ENCODE data around the gene TMPO. TPM values are rescaled to one million over a fixed set of nuclear protein-coding genes. Genes with fewer than 3 reads are reported as not detected.
A peak's percentile ranks its signal among the peaks of the same experiment; 100 is the strongest.

Gene TMPO
- polyA plus RNA-seq, 1 donor from 2014 or later = 143 TPM

DNA sequence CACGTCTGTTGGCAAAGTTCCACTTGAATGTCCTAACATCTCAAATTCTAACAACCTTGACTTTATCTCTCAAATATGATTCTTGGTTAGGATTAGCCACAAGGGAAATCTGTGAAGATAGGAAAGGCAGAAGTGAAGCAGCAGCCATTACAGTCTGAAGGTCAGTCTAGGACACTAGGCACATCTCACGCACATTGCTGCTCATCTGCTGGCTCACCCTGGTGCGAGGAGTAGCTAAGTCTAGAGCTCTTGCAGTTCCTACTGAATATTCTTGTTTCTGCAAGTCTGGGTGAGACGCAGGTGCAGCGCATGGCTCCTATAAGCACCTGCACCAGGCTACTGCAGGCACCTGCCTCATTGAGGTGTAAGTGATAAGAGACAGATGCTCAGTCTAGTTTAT lies 71.7 kb downstream of the TMPO start:
- no peak overlapping the region for H3K9ac ChIP-seq (ENCODE audit: low read length)
- no peak for TF ChIP-seq TAF1 (IDR thresholded peaks at IDR 0.05; ENCODE audit: low read depth)
- TF ChIP-seq REST (IDR thresholded peaks at IDR 0.05; ENCODE audit: borderline replicate concordance) = no peak
- TF ChIP-seq MXI1 (conservative IDR thresholded peaks at IDR 0.05; ENCODE audit: poor library complexity, severe bottlenecking) = no peak
- TF ChIP-seq, protein P1, sequence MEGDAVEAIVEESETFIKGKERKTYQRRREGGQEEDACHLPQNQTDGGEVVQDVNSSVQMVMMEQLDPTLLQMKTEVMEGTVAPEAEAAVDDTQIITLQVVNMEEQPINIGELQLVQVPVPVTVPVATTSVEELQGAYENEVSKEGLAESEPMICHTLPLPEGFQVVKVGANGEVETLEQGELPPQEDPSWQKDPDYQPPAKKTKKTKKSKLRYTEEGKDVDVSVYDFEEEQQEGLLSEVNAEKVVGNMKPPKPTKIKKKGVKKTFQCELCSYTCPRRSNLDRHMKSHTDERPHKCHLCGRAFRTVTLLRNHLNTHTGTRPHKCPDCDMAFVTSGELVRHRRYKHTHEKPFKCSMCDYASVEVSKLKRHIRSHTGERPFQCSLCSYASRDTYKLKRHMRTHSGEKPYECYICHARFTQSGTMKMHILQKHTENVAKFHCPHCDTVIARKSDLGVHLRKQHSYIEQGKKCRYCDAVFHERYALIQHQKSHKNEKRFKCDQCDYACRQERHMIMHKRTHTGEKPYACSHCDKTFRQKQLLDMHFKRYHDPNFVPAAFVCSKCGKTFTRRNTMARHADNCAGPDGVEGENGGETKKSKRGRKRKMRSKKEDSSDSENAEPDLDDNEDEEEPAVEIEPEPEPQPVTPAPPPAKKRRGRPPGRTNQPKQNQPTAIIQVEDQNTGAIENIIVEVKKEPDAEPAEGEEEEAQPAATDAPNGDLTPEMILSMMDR (IDR thresholded peaks at IDR 0.05; ENCODE audit: poor library complexity, severe bottlenecking) = no peak
- no peak for TF ChIP-seq SMC3 (conservative IDR thresholded peaks at IDR 0.05; ENCODE audit: poor library complexity)
- no peak for TF ChIP-seq POLR2AphosphoS5 (IDR thresholded peaks at IDR 0.05)
- H4K20me1 ChIP-seq (ENCODE audit: insufficient read depth) = no peaks in the 10 kb centered on the region

DNA sequence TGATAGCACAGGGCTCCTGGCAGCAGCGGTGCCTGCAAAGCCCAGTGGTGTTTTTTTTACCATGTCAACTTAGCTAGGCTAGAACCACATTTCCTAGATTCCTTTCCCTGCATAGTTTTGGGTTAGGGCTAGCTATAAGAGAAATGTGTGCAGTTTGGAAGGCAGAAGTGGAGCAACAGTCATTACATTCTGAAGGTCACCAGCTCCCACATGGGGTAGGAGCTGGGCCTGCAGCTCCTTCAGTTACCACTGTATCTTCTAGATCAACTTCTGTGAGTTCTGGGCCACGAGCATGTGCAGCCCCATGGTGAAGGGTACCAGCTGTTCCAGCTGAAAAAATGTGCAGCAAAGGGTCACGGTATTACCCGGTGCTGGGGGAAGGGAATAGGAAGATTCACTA lies 75.8 kb downstream of the TMPO start:
- H3K36me3 ChIP-seq (ENCODE audit: insufficient read depth, low read length) = peaks cover 5% of the 10 kb centered on the region
- H3K79me2 ChIP-seq (replicated peaks; ENCODE audit: insufficient read depth, low read length) = peaks cover 25% of the 10 kb centered on the region
- no peak overlapping the region for H3K4me3 ChIP-seq (ENCODE audit: low read length)
- H4K20me1 ChIP-seq (ENCODE audit: insufficient read depth) = no peaks in the 10 kb centered on the region
- H3K27me3 ChIP-seq (ENCODE audit: insufficient read depth, low read depth, low read length) = no peaks in the 10 kb centered on the region
- no peak overlapping the region for H3K9ac ChIP-seq (ENCODE audit: low read length)
- H3K27ac ChIP-seq (ENCODE audit: low read length) = no peak overlapping the region
- no peak overlapping the region for H3K4me2 ChIP-seq (ENCODE audit: low read length)
- H3K9me2 ChIP-seq (ENCODE audit: insufficient read depth, low read length) = no peaks in the 10 kb centered on the region
- H3K9me3 ChIP-seq (ENCODE audit: low read length) = no peaks in the 10 kb centered on the region
- no peaks in the 10 kb centered on the region for H3F3A ChIP-seq (ENCODE audit: insufficient read depth, low read length, poor library complexity, severe bottlenecking)
- H2AFZ ChIP-seq (ENCODE audit: low read depth, low read length) = no peak overlapping the region
- TF ChIP-seq EZH2 (IDR thresholded peaks at IDR 0.05; ENCODE audit: borderline replicate concordance, insufficient read depth, low read length, poor library complexity, severe bottlenecking) = no peak
- TF ChIP-seq SMC3 (conservative IDR thresholded peaks at IDR 0.05; ENCODE audit: poor library complexity) = no peak
- no peak for TF ChIP-seq MXI1 (conservative IDR thresholded peaks at IDR 0.05; ENCODE audit: poor library complexity, severe bottlenecking)
- no peak for TF ChIP-seq TAF1 (IDR thresholded peaks at IDR 0.05; ENCODE audit: low read depth)

More for the DNA sequence above, 71.7 kb downstream of the TMPO start:
- H3F3A ChIP-seq (ENCODE audit: insufficient read depth, low read length, poor library complexity, severe bottlenecking) = no peaks in the 10 kb centered on the region
- H3K27me3 ChIP-seq (ENCODE audit: insufficient read depth, low read depth, low read length) = no peaks in the 10 kb centered on the region
- H3K9me2 ChIP-seq (ENCODE audit: insufficient read depth, low read length) = no peaks in the 10 kb centered on the region
- H3K9me3 ChIP-seq (ENCODE audit: low read length) = no peaks in the 10 kb centered on the region
- H3K4me2 ChIP-seq (ENCODE audit: low read length) = no peak overlapping the region
- no peak overlapping the region for H3K27ac ChIP-seq (ENCODE audit: low read length)
- no peaks in the 10 kb centered on the region for H3K79me2 ChIP-seq (replicated peaks; ENCODE audit: insufficient read depth, low read length)
- H3K36me3 ChIP-seq (ENCODE audit: insufficient read depth, low read length) = no peaks in the 10 kb centered on the region
- no peak overlapping the region for H3K4me3 ChIP-seq (ENCODE audit: low read length)
- H2AFZ ChIP-seq (ENCODE audit: low read depth, low read length) = no peak overlapping the region

DNA sequence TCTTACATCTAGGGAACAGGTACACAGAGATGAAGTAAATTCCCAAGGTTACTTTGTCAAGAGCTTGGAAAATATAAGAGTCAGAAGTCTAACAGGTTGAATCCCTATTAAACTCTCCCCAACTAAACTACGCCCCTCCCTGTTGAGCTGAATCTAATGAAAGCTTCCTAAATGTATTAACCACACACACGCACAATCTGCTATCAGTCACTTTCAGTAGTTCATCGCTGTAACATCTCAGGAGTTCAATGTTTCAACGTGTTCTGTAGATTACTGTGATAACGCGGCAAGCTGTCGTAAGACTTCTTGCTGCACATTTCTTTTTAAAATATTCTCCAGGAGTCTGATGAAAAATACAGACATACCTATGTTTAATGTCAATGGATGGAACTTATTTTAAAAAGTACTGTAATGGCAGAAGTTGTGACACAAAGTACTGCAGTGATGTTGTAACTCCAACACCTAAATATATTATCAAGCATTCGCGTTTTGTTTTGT lies 77.5 kb downstream of the TMPO start:
- Histone ChIP-seq H3K79me2 (replicated peaks; ENCODE audit: insufficient read depth, low read length) (peaks cover 41% of the 10 kb centered on the region), H3K9me2 (ENCODE audit: insufficient read depth, low read length) (no peaks in the 10 kb centered on the region), H3K9me3 (ENCODE audit: low read length) (no peaks in the 10 kb centered on the region), H3K27me3 (ENCODE audit: insufficient read depth, low read depth, low read length) (no peaks in the 10 kb centered on the region), H4K20me1 (ENCODE audit: insufficient read depth) (no peaks in the 10 kb centered on the region), H3F3A (ENCODE audit: insufficient read depth, low read length, poor library complexity, severe bottlenecking) (no peaks in the 10 kb centered on the region), H3K27ac (ENCODE audit: low read length) (peak overlapping the region; percentile 54), H2AFZ (ENCODE audit: low read depth, low read length) (peak overlapping the region; percentile 31), H3K9ac (ENCODE audit: low read length) (peak overlapping the region; percentile 54), H3K36me3 (ENCODE audit: insufficient read depth, low read length) (peaks cover 5% of the 10 kb centered on the region), H3K4me2 (ENCODE audit: low read length) (peak overlapping the region; percentile 40), H3K4me3 (ENCODE audit: low read length) (peak overlapping the region; percentile 91)
- TF ChIP-seq REST (IDR thresholded peaks at IDR 0.05; ENCODE audit: borderline replicate concordance) (no peak), EZH2 (IDR thresholded peaks at IDR 0.05; ENCODE audit: borderline replicate concordance, insufficient read depth, low read length, poor library complexity, severe bottlenecking) (no peak), POLR2AphosphoS5 (IDR thresholded peaks at IDR 0.05) (no peak)

Data from neural cell (in vitro differentiated cells).